CD4-positive, alpha-beta T cell treated with Interleukin-12 subunit alpha and Interleukin-12 subunit beta, for 1 hour (primary cell): ENCODE measurements around the gene TUBGCP5.
A peak's percentile ranks its signal among the peaks of the same experiment; 100 is the strongest.
"Not testable (repeated sequence)": the region's sequence is repeated elsewhere in the genome, so short reads cannot be mapped to it uniquely, and the experiment has no call there.

ENCODE experiments used
- DNase-seq: peaks from one replicate; pipeline ENCODE4 v3.0.0-alpha.2; 2020

The TUBGCP5 gene

DNA sequence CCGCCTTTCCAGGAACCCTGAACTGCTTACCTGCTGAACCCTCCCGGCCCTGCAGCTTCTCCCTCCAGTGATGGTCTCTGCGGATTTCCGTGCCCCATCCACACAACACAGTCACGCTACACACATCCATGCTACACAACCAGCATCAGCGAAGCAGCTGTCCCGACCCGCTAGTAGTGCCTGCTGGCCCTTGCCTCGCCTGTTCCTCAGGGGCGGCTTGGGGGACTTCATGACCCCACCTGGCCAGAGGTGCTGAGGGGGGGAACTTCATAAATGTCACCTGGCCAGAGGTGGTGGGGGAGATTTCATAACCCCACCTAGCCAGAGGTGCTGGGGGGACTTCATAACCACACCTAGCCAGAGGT lies 530 bp upstream of the TUBGCP5 start:
- DNase-seq = no peak

DNA sequence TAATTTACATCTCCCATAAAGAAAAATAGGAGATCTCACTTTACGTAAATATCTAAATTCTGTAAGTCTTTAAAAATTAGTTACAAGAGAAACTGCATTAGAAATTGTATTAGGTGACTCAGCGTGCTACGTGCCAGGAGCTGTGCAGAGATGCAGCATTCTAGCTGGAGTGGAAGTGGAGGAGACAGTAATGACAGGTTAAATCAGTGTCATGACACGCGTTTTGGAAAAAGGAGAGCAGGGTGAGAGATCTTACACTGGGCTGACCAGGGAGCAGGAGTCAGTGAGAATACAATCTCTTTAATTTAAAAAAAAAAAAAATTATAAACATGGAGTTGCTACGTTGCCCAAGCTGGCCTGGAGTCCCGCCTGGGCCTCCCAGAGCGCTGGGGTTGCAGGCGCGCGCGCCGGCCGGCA lies 635 bp downstream of the TUBGCP5 start:
- DNase-seq = peak; percentile 10

DNA sequence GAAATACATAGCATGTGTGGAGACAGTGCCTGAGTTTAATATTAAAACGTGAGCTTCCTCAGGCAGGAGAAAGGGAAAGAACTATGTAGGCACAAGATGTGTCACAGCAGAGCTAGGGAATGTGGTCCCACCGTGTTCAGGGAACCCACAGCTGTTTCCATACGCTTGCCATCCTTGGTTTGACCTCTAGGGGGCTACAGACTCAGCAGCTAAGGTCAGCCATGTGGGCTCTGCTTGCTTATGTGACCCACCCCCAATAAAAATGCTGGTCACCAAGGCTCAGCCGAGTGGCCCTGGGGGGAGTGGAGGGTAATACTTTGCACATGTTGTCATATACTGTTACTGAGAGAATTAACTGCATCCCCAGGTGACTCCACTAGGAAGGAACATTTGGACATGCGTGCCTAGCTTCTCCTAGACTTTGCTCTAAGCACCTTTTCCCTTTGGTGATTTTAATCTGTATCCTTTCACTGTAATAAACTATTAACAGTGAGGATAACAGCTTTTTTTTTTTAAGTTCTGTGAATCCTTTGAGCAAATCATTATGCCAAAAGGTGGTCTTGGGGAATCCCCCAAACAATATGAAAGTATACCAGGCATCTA lies 3.3 kb downstream of the TUBGCP5 start:
- peak; percentile 66 for DNase-seq

DNA sequence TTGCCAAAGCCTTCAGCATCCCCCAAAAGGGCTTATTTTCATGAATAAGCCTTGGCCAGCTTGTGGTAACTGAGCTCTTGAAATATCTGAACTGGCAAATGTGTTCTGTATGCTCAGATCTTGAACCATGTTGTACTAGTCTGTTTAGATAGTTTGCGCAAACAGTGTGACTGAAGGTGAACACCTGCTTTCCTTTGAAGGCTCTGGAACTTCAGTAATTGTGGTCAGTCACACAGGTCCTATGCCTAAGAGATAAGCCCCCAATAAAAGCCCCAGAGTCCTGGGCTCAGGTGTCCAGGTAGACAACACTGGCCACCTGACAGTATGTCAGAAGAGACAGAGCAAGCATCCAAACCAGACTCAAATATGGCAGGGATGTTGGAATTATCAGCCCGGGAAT lies 5.4 kb downstream of the TUBGCP5 start:
- no peak for DNase-seq

DNA sequence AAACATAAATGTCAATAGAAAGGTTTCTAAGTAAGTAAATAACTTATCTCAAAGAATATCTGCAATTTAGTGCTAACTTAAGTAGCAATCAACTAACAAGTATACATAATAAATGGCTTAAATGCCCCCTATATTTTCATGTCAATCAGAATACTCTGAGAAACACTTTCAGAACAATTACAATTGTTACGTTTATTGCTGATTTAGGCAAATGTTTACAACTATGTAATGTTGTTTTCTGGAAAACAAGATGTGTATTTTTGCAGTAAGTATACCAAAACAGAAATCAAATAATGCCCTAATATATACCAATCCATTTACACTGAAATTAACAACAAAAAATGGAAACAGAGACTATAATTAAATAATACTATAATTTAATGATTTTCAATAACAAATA lies 13.2 kb downstream of the TUBGCP5 start:
- no peak for DNase-seq

DNA sequence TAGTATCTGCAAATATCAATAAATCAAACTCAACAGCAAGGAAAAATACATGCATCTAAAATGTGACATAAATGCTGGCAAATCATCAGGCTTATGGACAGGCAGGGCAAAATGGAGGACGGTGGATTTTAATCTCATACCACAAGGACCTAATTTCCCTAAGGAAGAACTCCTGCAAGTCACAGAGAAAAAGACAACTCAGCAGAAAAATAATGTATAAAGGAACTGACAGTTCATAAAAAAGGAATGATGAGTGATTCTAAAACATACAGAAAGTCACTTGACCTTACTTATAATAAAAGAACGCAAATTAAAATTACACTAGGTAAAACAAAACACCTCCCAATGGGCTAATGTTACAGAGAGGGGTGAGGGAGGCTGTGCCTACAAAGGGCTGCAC lies 17.2 kb downstream of the TUBGCP5 start:
- DNase-seq = no peak

DNA sequence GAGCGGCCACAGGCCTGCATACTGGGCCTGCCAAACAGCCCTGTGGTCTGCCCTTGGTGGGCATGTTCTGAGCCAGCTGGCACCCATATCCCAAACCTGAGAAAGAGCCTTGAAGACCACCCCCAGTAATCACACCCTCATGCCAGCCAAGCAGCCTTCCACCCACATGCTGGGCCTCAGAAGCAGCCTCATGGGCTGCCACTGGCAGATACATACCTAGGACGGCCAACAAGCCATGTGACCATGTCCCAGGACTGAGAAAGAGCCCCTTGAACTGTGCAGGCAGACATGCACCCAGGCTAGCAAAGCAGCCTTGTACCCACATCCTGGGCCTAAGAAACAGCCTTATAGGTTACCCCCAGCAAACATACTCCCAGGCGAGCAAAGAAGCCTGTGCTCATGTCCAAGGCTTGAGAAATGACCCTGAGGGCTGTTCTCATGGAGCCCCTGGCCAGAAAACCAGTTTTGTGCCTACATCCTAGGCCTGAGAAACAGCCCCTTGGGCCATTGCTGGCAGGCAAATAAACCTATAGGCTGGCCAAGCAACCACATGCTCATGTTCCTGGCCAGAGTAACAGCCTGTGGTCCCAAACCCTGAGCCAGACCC lies 24.9 kb downstream of the TUBGCP5 start:
- no peak for DNase-seq

DNA sequence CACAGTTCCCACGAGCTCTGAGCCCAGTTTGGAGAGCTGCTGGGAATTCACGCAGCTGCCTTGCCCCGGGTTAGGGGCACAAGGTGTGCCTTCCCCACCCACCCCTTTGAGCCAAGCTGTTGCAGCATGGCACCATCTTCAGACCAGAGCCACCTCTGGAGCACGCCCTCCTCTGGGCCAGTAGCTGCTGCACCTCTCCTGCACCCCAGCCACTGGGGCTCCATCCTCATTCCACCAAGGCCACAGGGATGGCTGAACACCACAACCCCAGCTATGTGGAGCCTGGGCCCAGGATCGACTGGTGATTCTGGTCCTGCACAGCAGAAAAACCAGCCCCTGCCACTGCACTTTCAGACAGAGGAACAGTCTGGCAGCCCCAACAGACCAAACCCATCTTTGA lies 25.7 kb downstream of the TUBGCP5 start:
- DNase-seq = no peak

DNA sequence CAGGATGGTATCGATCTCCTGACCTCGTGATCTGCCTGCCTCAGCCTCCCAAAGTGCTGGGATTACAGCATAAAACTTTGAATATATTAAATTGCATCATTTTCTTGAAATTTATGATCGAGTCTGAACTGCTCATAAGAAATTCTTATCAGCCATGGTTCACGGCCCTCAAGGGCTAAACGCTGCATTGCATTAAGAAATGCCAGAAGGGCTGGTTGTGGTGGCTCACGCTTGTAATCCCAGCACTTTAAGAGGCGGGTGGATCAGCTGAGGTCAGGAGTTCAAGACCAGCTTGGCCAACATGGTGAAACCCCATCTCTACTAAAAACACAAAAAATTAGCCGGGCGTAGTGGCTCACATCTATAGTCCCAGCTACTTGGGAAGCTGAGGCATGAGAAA lies 26.8 kb downstream of the TUBGCP5 start:
- not testable (repeated sequence) for DNase-seq

DNA sequence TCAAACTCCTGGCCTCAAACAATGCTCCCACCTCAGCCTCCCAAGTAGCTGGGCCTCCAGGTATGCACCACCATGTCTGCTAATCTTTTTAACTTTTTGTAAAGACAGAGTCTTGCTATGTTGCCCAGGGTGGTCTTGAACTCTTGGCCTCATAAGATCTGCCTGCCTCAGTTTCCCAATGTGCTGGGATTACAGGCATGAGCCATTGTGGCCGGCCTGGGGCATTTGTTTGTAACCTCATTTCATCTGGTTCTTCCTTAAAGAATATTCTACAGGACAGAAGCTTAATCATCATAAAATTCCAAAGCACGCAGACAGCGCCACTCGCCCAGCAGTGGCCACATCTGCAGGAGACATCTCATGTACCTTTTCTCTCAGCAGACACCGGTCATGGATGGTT lies 35.6 kb downstream of the TUBGCP5 start:
- no peak for DNase-seq

DNA sequence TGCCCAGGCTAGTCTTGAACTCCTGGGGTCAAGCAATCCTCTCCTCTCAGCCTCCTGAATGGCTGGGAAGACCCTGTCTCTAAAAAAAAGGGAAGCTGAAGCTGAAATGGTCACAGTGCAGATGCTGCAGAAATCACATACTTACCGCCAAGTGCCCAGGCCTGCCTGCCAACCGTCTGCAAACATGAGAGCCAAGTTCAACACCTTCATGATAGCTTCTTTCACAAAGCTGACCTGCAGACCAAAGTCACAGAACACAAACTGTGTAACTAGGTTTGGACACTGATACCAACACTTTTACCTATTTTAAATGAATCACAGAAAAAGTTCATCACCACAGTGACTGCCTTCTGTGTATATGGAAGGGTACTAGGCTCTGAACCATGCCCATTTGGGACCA lies 36.4 kb downstream of the TUBGCP5 start:
- no peak for DNase-seq

DNA sequence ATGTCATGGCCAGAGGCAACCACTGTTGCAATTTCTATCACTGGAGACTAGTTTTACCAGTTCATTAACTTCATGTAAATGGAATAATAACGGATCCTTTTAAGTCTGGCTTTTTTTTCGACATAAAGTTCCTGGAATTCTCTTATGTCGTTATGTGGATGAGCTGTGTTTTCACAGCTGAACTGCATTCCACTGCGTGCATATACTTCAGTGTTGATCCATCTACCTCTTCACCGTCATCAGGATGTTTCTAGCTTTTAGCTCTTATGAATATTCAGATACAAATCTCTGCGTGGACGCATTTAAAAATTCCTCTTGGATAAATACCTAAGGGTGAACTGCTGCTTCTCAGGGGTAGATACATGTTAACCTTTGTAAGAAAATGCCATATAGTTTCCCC lies 43.6 kb downstream of the TUBGCP5 start:
- no peak for DNase-seq

DNA sequence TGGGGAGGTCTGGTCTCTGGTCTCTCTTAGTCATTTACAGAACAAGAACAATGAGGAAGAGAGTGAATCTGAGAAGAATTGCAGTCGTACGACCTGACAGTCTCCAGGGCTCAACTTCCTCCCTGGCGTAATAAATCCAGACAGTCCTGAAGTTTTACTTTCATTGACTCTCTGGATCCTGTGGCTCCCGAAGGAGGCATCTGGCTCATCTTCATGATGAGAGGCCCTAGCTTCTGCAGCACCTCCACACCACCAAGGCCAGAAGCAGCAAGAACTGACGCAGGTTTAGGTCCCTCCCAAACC lies 47.4 kb downstream of the TUBGCP5 start:
- no peak for DNase-seq

DNA sequence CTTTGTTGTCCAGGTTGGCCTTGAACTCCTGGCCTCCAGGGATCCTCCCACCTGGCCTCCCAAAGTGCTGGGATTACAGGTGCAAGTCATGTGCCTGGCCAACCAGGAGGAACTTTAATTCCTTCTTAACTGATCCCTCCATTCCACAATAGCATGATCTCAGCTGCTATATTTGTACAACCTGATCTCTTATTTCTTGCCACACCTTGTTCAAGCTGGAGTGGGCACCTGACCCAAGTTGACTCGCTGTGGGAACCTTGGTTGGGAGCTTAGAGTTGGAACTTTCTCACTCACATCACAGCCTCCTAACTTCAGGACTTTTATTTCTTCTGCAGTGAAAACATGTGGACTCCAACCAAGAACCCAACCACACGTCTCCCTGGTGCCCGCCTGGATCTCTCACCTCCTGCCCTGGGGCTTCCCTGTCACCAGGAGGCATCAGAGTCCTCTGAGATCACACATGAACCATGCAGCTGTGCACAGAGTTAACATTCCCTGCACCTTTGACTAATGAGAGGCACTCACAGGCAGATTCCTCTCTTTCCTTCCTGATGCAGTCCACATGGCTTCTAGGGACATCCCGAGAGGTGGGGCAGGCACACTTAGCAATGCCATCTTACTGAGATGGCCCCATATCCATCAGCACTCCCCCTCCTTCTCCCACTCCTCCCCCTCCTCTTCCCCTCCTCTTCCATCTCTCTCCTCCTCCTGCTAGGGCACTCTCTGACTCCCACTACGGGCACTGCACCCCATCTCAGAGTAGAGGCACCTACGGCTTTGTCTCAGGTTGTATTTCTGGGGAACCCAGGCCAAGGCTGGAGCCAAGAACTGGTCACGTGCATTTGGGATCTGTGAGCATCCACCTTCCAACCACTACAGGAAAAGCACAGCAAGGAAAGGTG lies 49.5 kb downstream of the TUBGCP5 start:
- no peak for DNase-seq

DNA sequence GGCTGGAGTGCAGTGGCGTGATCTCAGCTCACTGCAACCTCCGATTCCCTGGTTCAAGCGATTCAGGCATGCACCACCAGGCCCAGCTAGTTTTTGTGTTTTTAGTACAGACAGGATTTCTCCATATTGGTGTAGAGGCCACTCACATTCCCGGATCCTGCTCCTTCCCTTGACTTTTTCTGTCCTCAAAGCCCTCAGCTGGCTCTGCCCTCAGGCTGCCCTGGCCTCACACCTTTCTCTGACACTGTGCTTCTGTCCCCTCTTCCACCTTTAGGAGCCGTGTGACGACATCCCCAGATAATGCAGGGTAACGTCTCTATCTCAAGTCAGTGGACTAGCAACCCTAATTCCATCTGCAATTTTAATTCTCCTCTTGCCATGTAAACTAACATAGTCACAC lies 50.6 kb downstream of the TUBGCP5 start:
- DNase-seq = no peak

DNA sequence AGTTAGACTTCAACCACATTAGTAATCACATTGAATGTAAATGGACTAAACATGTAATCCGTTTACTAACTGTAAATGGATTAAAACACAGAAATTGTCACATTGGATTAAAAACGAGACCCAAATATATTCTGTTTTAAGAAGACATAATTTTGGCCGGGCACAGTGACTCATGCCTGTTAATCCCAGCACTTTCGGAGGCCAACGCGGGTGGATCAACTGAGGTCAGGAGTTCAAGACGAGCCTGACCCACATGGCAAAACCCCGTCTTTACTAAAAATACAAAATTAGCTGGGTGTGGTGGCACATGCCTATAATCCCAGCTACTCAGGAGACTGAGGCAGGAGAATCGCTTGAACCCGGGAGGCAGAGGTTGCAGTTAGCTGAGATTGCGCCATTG lies 57.4 kb downstream of the TUBGCP5 start:
- not testable (repeated sequence) for DNase-seq

DNA sequence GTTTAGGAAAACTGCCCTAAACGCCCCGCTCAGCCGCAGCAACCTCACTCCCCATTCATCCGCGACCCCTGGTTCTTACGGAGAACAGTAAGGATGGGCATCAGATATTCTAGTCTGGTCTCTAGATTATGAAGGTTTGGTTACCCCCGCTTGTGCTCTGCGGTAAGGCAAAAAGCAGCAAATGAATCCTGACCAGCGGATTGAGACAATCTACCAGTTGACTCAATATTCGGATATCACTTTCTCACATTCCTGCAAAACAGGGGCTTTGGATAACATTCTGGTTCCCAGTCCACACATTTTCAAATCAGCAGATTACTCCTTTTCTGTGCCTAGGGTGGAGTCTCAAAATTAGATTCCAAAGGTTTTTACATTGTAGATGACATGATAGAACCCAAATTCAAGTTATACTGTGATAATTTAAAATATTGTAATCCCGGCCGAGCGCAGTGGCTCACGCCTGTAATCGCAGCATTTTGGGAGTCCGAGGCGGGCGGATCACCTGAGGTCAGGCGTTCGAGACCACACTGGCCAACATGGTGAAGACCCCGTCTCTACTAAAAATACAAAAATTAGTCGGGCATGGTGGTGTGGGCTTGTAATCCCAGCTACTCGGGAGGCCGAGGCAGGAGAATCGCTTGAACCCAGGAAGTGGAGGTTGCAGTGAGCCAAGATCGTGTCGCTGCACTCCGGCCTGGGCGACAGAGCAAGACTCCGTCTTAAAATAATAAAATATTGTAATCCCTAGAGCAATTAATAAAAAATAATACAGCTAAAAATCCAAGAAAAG lies 58.1 kb downstream of the TUBGCP5 start:
- DNase-seq = no peak

DNA sequence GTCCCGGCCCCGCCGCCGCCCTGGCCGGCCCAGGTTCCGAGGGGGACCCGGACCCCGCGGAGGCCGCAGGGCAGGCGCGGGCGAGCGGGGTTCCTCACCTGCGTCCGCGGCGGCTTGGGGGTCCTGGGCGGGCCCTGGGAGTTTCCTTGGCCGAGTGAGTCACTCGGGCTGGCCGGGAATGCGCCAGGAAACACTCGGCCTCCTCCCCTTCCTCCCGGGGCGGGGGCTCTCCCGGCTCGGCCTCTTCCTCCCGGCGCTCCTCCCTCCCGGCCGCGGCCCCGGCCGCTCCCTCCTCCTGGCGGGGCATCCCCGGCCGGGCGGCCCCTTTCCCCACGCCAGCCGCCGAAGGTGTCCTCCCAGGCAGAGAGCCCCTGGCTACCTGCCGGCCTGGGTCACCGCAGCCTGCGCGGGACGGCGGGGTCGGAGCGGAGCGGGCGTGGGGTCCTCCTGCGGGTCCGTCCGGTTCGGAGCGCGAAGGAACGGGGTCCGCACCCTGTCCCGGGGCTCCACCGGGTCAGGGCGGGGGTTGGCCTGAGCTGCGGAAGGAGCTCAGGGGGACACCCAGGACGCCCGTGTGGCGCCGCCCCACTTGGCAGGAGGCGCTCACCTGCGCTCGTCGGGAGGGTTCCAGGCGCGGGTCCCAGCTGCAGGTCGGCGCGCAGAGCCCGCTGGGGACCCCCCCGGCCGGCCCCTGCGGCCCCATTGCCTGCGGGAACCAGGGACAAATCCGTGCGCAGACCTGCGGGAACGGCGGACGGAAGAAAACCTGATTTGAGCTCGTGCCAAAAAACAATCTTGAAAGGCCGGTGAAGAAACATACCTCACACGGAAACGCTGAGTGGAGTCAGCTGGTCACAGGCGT lies 58.9 kb downstream of the TUBGCP5 start, which contains the start of gene CYFIP1:
Gene CYFIP1 (minus strand): TSS at position 180 of the 862 bp plus-strand sequence. CDS start 33,083 bp downstream, outside the sequence.
- DNase-seq = peak; percentile 23

DNA sequence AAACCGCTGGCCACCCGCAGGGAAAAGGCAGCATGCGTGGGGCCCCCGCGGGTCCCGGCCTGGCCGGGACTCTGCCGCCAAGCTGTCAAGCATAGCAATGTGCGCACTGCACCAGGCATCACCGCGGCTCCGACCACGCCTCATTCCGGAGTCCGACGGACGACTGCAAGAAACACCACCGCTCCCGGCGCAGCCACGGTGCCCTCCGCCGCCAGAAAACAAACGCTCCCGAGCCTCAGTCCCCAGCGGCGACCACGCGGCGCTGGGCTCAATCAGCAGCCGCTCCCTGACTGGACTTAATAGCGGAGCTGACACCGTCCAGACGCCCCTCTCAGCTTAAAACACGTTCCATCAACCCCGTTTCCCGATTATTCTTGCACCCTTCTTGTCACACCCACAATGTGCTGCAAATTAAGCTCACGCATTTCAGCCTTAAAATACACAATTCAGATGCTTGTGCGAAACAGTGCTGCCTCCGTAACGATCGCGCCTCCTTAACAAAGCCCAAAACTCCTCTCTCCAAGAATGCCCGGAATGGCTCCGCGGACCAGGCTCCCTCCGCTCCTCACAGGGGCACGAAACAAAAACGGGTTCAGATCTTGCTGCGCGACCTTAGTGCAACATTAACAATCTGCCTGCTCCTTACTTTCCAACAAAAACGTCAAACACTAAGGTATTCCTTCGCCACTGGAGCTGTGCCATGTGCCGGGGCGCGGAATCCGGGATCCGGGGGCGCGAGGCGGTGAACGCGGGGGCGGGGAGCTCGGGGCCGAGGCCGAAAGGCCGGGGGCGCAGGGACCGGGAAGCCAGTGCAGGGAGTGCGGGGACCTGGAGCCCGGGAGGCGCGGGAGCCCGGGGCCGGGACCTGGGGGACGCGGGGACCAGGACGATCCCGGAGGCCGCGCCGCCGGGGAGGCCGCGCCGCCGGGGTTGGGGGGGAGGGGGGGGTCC lies 59.9 kb downstream of the TUBGCP5 start:
- peak; percentile 8 for DNase-seq

DNA sequence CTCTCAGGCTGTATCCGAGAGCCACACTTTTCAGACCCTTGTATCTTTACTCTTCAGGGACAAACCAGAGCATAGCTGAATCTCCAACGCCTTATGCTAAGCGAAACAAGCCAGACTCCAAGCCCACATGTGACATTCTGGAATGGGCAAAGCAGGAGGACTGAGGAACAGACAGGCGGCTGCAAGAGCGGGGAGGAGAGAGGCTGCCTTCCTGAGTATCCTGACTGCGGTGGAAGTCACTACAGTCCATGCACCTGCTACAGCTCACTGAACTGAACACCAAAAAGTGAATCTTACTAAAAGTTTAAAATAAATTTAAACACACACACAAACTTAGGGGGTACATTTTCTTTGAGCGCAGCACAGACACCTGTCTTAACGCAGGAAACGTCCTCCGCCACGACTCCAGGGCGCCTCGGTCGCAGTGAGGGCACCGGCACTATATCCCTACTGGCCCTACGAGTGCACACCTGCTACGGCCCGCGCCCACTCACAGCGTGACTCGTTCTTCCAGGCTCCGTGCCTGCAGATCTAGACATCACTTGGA lies 60.6 kb downstream of the TUBGCP5 start:
- DNase-seq = no peak

DNA sequence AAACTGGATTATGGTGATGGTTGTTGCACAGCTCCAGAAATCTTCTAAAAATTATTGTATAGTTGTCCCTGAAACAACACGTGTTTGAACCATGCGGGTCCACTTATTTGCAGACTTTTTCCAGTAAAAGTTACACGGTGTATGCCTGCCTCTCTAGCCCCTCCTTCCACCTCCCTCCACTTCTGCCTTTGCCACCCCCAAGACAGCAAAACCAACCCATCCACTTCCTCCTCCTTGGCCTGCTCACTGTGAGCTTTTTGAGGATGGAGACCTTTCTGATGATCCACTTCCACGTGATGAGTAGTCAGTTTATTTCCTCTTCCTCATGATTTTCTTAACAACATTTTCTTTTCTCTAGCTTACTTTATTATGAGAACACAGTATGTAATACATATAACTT lies 64.6 kb downstream of the TUBGCP5 start:
- DNase-seq = no peak
